Trophoblast cell (in vitro differentiated cells and primary cell): ENCODE results near the gene GRID1.
A peak's percentile ranks its signal among the peaks of the same experiment; 100 is the strongest.

Experiments used
- DNase-seq, 2 donors: peaks; one replicate each; pipeline ENCODE4 v3.0.0-alpha.2; 2016
- H2AFZ ChIP-seq: 2 replicates; pipeline ENCODE4 v1.6.1; 2013; ENCODE audit warnings: low read length, moderate library complexity, mild to moderate bottlenecking; ENCODE audit not compliant: insufficient read depth, poor library complexity
- H2AK5ac ChIP-seq: 2 replicates; pipeline ENCODE4 v1.6.1; 2013; ENCODE audit warnings: mild to moderate bottlenecking, low read length
- H2BK120ac ChIP-seq: 2 replicates; pipeline ENCODE4 v1.6.1; 2013; ENCODE audit warnings: low read length, mild to moderate bottlenecking, moderate library complexity; ENCODE audit not compliant: insufficient read depth, poor library complexity
- H2BK12ac ChIP-seq: 2 replicates; pipeline ENCODE4 v1.6.1; 2013; ENCODE audit warnings: mild to moderate bottlenecking, low read length, moderate library complexity
- H2BK5ac ChIP-seq: 2 replicates; pipeline ENCODE4 v1.6.1; 2013; ENCODE audit warnings: low read length, low read depth, moderate library complexity, mild to moderate bottlenecking; ENCODE audit not compliant: poor library complexity
- H3K14ac ChIP-seq: 2 replicates; pipeline ENCODE4 v1.6.1; 2013; ENCODE audit warnings: mild to moderate bottlenecking, low read length
- H3K18ac ChIP-seq: 2 replicates; pipeline ENCODE4 v1.6.1; 2013; ENCODE audit warnings: mild to moderate bottlenecking, low read length
- H3K23ac ChIP-seq: 2 replicates; pipeline ENCODE4 v1.6.1; 2013; ENCODE audit warnings: low read length
- H3K27ac ChIP-seq: 2 replicates; pipeline ENCODE4 v1.5.1; 2013; ENCODE audit warnings: low read depth, mild to moderate bottlenecking, inconsistent platforms, low read length, moderate library complexity
- H3K27me3 ChIP-seq: 2 replicates; pipeline ENCODE4 v1.6.1; 2013; ENCODE audit warnings: inconsistent platforms, mild to moderate bottlenecking, low read length, moderate library complexity; ENCODE audit not compliant: insufficient read depth
- H3K36me3 ChIP-seq, 2 experiments: 1 replicate in 1 of 2; 2 replicates in 1 of 2; pipeline ENCODE4 v1.6.1; 2013; ENCODE audit warnings: low read length in 2 of 2, mild to moderate bottlenecking in 2 of 2, moderate library complexity in 1 of 2; ENCODE audit not compliant: insufficient read depth in 2 of 2, control insufficient read depth in 1 of 2
- H3K4ac ChIP-seq: 2 replicates; pipeline ENCODE4 v1.6.1; 2013; ENCODE audit warnings: low read depth, mild to moderate bottlenecking, low read length, moderate library complexity
- H3K4me1 ChIP-seq, 2 experiments: 1 replicate in 1 of 2; 2 replicates in 1 of 2; pipeline ENCODE4 v1.6.1; 2013; ENCODE audit warnings: low read length in 2 of 2, mild to moderate bottlenecking in 2 of 2, moderate library complexity in 1 of 2; ENCODE audit not compliant: insufficient read depth in 2 of 2, control insufficient read depth in 1 of 2
- H3K4me2 ChIP-seq: 2 replicates; pipeline ENCODE4 v1.6.1; 2013; ENCODE audit warnings: inconsistent platforms, mild to moderate bottlenecking, low read length, moderate library complexity
- H3K4me3 ChIP-seq: 2 replicates; pipeline ENCODE4 v1.5.1; 2013; ENCODE audit warnings: mild to moderate bottlenecking, low read depth, low read length, inconsistent platforms
- H3K79me1 ChIP-seq: one replicate; pipeline ENCODE4 v1.6.1; 2013; ENCODE audit warnings: low read length
- H3K79me2 ChIP-seq: 2 replicates; pipeline ENCODE4 v1.6.1; 2013; ENCODE audit warnings: low read length, mild to moderate bottlenecking; ENCODE audit not compliant: control insufficient read depth, insufficient read depth, poor library complexity
- H3K9ac ChIP-seq: 2 replicates; pipeline ENCODE4 v1.6.1; 2013; ENCODE audit warnings: mild to moderate bottlenecking, low read length
- H3K9me3 ChIP-seq: 2 replicates; pipeline ENCODE4 v1.6.1; 2013; ENCODE audit warnings: low read depth, mild to moderate bottlenecking, control low read depth, inconsistent platforms, low read length; ENCODE audit not compliant: insufficient read depth
- H4K12ac ChIP-seq: 2 replicates; pipeline ENCODE4 v1.6.1; 2013; ENCODE audit warnings: low read depth, mild to moderate bottlenecking, low read length, moderate library complexity
- H4K8ac ChIP-seq: 2 replicates; pipeline ENCODE4 v1.6.1; 2013; ENCODE audit warnings: low read depth, mild to moderate bottlenecking, low read length, moderate library complexity
- H4K91ac ChIP-seq: one replicate; pipeline ENCODE4 v1.6.1; 2013; ENCODE audit warnings: low read depth, mild to moderate bottlenecking, low read length, moderate library complexity
- WGBS: extraction: QIAGEN DNeasy Blood & Tissue Kit; methylation state at CpG from one replicate; pipeline ENCODE4 v1.1.7; 2013; ENCODE audit warnings: missing lambda C conversion rate; ENCODE audit not compliant: insufficient read length, insufficient coverage; ENCODE audit errors: extremely low coverage; 5-methylcytosine and 5-hydroxymethylcytosine counted together

The GRID1 gene

DNA sequence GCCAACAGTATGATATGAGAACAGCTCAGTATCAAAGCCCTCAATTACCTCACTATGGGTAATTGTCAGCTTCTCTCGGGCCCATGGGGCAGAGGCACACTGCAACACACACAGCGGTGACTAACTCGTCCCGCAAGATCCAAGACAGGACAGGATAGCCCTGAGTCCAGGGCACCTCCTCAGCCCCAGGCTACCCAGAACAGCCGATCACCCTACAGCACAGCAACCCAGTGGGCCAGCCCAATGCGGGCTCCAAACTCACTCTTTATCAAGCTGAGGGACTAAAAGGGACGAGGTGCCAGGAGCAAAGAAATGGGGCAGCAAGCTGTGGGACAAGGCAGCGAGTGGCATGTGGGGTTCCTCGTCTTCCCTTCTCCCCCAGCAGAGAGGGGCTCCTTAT lies 765.1 kb downstream of the GRID1 start:
- Histone ChIP-seq H2BK120ac (no peak overlapping the region), H2AK5ac (no peak overlapping the region), H3K27ac (no peak overlapping the region), H3K4me1 (peaks cover 9 to 12% of the 10 kb centered on the region in 2 experiments), H4K8ac (no peak overlapping the region), H3K36me3 (no peaks in the 10 kb centered on the region), H3K27me3 (no peaks in the 10 kb centered on the region), H3K9ac (no peak overlapping the region), H3K14ac (no peak overlapping the region), H4K12ac (no peak overlapping the region), H2AFZ (no peak overlapping the region), H2BK5ac (no peak overlapping the region), H3K79me1 (peaks cover 1% of the 10 kb centered on the region), H3K23ac (no peak overlapping the region), H2BK12ac (no peak overlapping the region), H4K91ac (no peak overlapping the region), H3K18ac (no peak overlapping the region), H3K4me3 (no peak overlapping the region), H3K79me2 (no peaks in the 10 kb centered on the region), H3K4ac (no peak overlapping the region), H3K9me3 (no peaks in the 10 kb centered on the region), H3K4me2 (no peak overlapping the region)
- peak; percentile 18 to 46 for DNase-seq
- no CpG with 5 or more reads among the region's 9 CpGs for WGBS

DNA sequence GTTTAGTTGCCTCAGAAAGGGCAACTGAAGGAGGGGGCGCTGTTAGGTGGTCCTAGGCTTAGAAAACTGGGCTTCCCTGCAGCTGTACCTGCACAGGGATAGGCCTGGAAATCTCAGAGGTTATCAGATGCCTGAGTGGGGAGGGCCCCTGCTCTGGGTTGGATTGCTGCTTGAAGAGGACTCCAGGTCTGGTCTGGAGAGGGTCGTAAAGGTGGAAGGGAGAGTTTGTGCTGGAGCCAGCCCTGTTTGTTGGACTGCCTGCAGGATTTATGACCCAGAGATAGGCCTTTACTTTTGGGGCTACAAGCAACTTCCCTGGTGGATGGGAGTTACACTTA lies 765.9 kb downstream of the GRID1 start:
- H3K18ac ChIP-seq, result no peak overlapping the region
- H3K4me1 ChIP-seq, result peaks cover 9 to 12% of the 10 kb centered on the region in 2 experiments
- no peak overlapping the region for H2BK120ac ChIP-seq
- H3K23ac ChIP-seq, result no peak overlapping the region
- no peak overlapping the region for H4K12ac ChIP-seq
- H3K4ac ChIP-seq, result no peak overlapping the region
- no peaks in the 10 kb centered on the region for H3K79me2 ChIP-seq
- no peak overlapping the region for H2BK12ac ChIP-seq
- H2AK5ac ChIP-seq, result no peak overlapping the region
- H3K9ac ChIP-seq, result no peak overlapping the region
- no peak overlapping the region for H3K4me2 ChIP-seq
- no CpG with 5 or more reads among the region's 2 CpGs for WGBS
- H3K27me3 ChIP-seq, result no peaks in the 10 kb centered on the region
- no peaks in the 10 kb centered on the region for H3K9me3 ChIP-seq
- peaks cover 1% of the 10 kb centered on the region for H3K79me1 ChIP-seq
- no peaks in the 10 kb centered on the region for H3K36me3 ChIP-seq
- H3K27ac ChIP-seq, result no peak overlapping the region
- H4K91ac ChIP-seq, result no peak overlapping the region
- DNase-seq, result no peak
- H3K4me3 ChIP-seq, result peak overlapping the region; percentile 30
- no peak overlapping the region for H2BK5ac ChIP-seq
- H2AFZ ChIP-seq, result no peak overlapping the region
- H4K8ac ChIP-seq, result no peak overlapping the region
- H3K14ac ChIP-seq, result no peak overlapping the region

DNA sequence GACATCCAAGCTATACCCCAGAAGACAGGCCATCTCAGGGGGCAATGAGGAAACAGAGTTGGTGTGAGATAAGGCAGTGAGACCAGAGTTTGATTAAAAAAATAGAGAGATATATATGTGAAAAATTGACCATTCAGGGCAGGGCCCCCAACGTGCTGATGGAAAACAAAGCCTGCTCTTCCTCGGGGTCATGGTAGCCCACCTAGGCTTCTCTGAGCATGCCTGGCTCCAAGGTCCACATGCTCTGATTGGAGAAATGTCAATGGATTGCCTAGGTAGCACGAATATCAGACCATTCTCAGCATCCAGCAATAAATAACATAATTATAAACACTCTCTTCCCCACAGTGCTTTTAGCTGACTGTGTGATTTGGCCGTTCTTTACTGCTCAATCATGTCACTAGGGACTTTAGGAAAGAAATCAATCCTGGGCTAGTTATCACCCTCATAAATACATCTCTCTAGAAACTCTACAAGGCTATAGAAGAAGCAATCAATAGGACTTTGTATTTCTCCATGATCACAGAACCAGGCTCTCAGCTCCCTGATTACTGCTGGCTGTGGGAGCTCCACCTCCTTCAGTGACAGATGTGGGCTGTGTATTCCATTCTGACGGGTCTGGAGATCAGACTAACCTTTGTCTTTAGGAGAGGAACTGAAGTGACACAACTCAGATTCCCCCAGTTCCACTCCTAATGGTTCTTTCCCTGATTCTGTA lies 766.4 kb downstream of the GRID1 start:
- H3K14ac ChIP-seq, result no peak overlapping the region
- no CpG with 5 or more reads among the region's 5 CpGs for WGBS
- H2BK120ac ChIP-seq, result no peak overlapping the region
- no peak overlapping the region for H2AK5ac ChIP-seq
- H3K79me2 ChIP-seq, result no peaks in the 10 kb centered on the region
- no peak overlapping the region for H3K4me3 ChIP-seq
- no peak overlapping the region for H2BK5ac ChIP-seq
- H3K36me3 ChIP-seq, result no peaks in the 10 kb centered on the region
- no peak overlapping the region for H3K27ac ChIP-seq
- H3K23ac ChIP-seq, result no peak overlapping the region
- H4K8ac ChIP-seq, result no peak overlapping the region
- no peak overlapping the region for H3K4me2 ChIP-seq
- peaks cover 9 to 12% of the 10 kb centered on the region in 2 experiments for H3K4me1 ChIP-seq
- DNase-seq, result no peak
- H2BK12ac ChIP-seq, result no peak overlapping the region
- H3K9me3 ChIP-seq, result no peaks in the 10 kb centered on the region
- H4K12ac ChIP-seq, result no peak overlapping the region
- H3K79me1 ChIP-seq, result peaks cover 1% of the 10 kb centered on the region
- H3K18ac ChIP-seq, result no peak overlapping the region
- H3K4ac ChIP-seq, result no peak overlapping the region
- no peak overlapping the region for H2AFZ ChIP-seq
- H4K91ac ChIP-seq, result no peak overlapping the region
- no peaks in the 10 kb centered on the region for H3K27me3 ChIP-seq
- H3K9ac ChIP-seq, result no peak overlapping the region

DNA sequence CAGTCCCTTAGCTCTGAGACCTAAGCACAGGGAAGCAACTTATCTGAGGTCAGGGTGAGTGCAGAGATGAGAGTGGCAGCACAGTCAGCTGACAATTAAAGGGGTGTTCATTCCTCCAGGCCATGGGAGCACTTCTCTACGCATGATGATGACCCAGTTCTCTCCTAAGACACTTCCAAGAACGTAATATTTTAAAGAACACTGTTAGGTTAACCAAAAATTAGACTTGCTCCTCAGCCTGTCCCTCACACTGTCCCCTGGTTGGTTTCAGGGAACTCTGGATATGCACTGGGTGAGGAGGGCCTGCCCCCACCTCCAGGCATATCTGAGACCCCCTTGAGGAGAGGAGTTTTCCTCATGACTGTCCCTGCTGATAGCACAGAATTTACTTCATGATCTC lies 767.5 kb downstream of the GRID1 start:
- peaks cover 1% of the 10 kb centered on the region for H3K79me1 ChIP-seq
- no peak overlapping the region for H3K9ac ChIP-seq
- no peaks in the 10 kb centered on the region for H3K36me3 ChIP-seq
- H2BK5ac ChIP-seq, result no peak overlapping the region
- no peaks in the 10 kb centered on the region for H3K9me3 ChIP-seq
- no peak overlapping the region for H3K4me2 ChIP-seq
- H2AFZ ChIP-seq, result no peak overlapping the region
- no peak overlapping the region for H3K14ac ChIP-seq
- H3K79me2 ChIP-seq, result no peaks in the 10 kb centered on the region
- H3K18ac ChIP-seq, result no peak overlapping the region
- H3K27me3 ChIP-seq, result no peaks in the 10 kb centered on the region
- no peak overlapping the region for H4K12ac ChIP-seq
- WGBS, result no CpG with 5 or more reads among the region's 2 CpGs
- H4K91ac ChIP-seq, result no peak overlapping the region
- H4K8ac ChIP-seq, result no peak overlapping the region
- no peak overlapping the region for H3K4ac ChIP-seq
- H3K4me1 ChIP-seq, result peaks cover 9 to 12% of the 10 kb centered on the region in 2 experiments
- no peak overlapping the region for H2BK12ac ChIP-seq
- no peak for DNase-seq
- no peak overlapping the region for H3K27ac ChIP-seq
- H3K4me3 ChIP-seq, result peak overlapping the region; percentile 32
- H2AK5ac ChIP-seq, result no peak overlapping the region
- no peak overlapping the region for H3K23ac ChIP-seq
- no peak overlapping the region for H2BK120ac ChIP-seq
